Thoracic aorta (tissue), 2 donors: ENCODE measurements around the gene FRRS1. TPM values are rescaled to one million over a fixed set of nuclear protein-coding genes. Genes with fewer than 3 reads are reported as not detected.

Experiments used
- ATAC-seq: fragments of 150-250 bp; one replicate; pipeline ENCODE4 v1.8.0; 2017; ENCODE audit warnings: low read depth; ENCODE audit not compliant: insufficient number of reproducible peaks, low FRiP score
- DNase-seq: peaks from one replicate; pipeline ENCODE4 v3.0.0-alpha.2; 2020; ENCODE audit warnings: low spot score
- H3K27ac ChIP-seq, 2 donors: fragments of 200-600 bp; sonication (generic); 1 replicate in 1 of 2; 2 replicates in 1 of 2; pipeline ENCODE4 v1.5.1; 2016; ENCODE audit warnings: mild to moderate bottlenecking in 2 of 2, moderate library complexity in 2 of 2
- H3K27me3 ChIP-seq: fragments of 200-600 bp; sonication (generic); replicated peaks from 2 replicates; pipeline ENCODE4 v1.6.0; 2016; ENCODE audit warnings: mild to moderate bottlenecking; ENCODE audit not compliant: insufficient read depth
- H3K36me3 ChIP-seq: fragments of 200-600 bp; sonication (generic); one replicate; pipeline ENCODE4 v1.5.1; 2016
- H3K4me1 ChIP-seq, 2 donors: fragments of 200-600 bp; sonication (generic); 1 replicate in 1 of 2; 2 replicates in 1 of 2; pipeline versions ENCODE4 v1.5.1 to v1.6.0; 2016; ENCODE audit warnings: low read depth in 2 of 2, mild to moderate bottlenecking in 1 of 2; ENCODE audit not compliant: control insufficient read depth in 1 of 2
- H3K4me3 ChIP-seq: fragments of 200-600 bp; sonication (generic); 2 replicates; pipeline ENCODE4 v1.5.1; 2016; ENCODE audit warnings: mild to moderate bottlenecking
- H3K9me3 ChIP-seq: fragments of 200-600 bp; sonication (generic); 2 replicates; pipeline ENCODE4 v1.5.1; 2016
- CTCF ChIP-seq: fragments of 200-600 bp; sonication (generic); IDR thresholded peaks from one replicate; pipeline ENCODE4 v1.5.1; 2019; ENCODE audit warnings: antibody characterized with exemption
- total RNA-seq, 2 donors: library from RNA; depleted of rRNA; stranded (reverse); fragments of >200 nt; gene quantifications; one replicate each; pipeline versions ENCODE4 v1.1.0 to v1.2.3, GENCODE V29; 2016

The FRRS1 gene
- total RNA-seq, 2 donors from 2014 or later = 6.1 to 7.6 TPM

- Histone ChIP-seq H3K27me3 (no peaks in the 10 kb centered on the region), H3K4me1 (no peaks in the 10 kb centered on the region), H3K4me3 (no peak overlapping the region), H3K9me3 (no peaks in the 10 kb centered on the region), H3K36me3 (no peaks in the 10 kb centered on the region), H3K27ac (no peak overlapping the region)
- ATAC-seq (no peak), DNase-seq (no peak)
- TF ChIP-seq CTCF = no peak
Measured at GRCh38 chr1:99754697-99755096, 11.7 kb downstream of the FRRS1 start.

- no peak for TF ChIP-seq CTCF
- H3K36me3 ChIP-seq = no peaks in the 10 kb centered on the region
- no peak for DNase-seq
- no peaks in the 10 kb centered on the region for H3K27me3 ChIP-seq
- no peak for ATAC-seq
- no peaks in the 10 kb centered on the region for H3K4me1 ChIP-seq
- H3K9me3 ChIP-seq = no peaks in the 10 kb centered on the region
- H3K4me3 ChIP-seq = no peak overlapping the region
- no peak overlapping the region for H3K27ac ChIP-seq
Measured at GRCh38 chr1:99754055-99754626, 12.3 kb downstream of the FRRS1 start.

GRCh38 chr1:99751877-99752504, 14.4 kb downstream of the FRRS1 start:
- DNase-seq = no peak
- Histone ChIP-seq H3K27me3 (no peaks in the 10 kb centered on the region), H3K27ac (no peak overlapping the region), H3K4me1 (no peaks in the 10 kb centered on the region), H3K4me3 (no peak overlapping the region), H3K9me3 (no peaks in the 10 kb centered on the region), H3K36me3 (no peaks in the 10 kb centered on the region)
- no peak for TF ChIP-seq CTCF
- no peak for ATAC-seq

- Histone ChIP-seq H3K4me3 (no peak overlapping the region), H3K4me1 (no peaks in the 10 kb centered on the region), H3K27me3 (no peaks in the 10 kb centered on the region), H3K36me3 (no peaks in the 10 kb centered on the region), H3K27ac (no peak overlapping the region), H3K9me3 (no peaks in the 10 kb centered on the region)
- DNase-seq (no peak), ATAC-seq (no peak)
- no peak for TF ChIP-seq CTCF
Measured at GRCh38 chr1:99749504-99750347, 16.7 kb downstream of the FRRS1 start.

- no peak for ATAC-seq
- no peak overlapping the region for H3K4me3 ChIP-seq
- no peak for DNase-seq
- no peak overlapping the region for H3K27ac ChIP-seq
- H3K36me3 ChIP-seq = no peaks in the 10 kb centered on the region
- H3K4me1 ChIP-seq = no peaks in the 10 kb centered on the region
- no peaks in the 10 kb centered on the region for H3K9me3 ChIP-seq
- no peak for TF ChIP-seq CTCF
- H3K27me3 ChIP-seq = no peaks in the 10 kb centered on the region
Measured at GRCh38 chr1:99748419-99748818, 18.0 kb downstream of the FRRS1 start.
